OCI-LY3 (cell line): ENCODE results near the gene FRMD6.

Experiments
- H2AFZ ChIP-seq: fragments of 200-600, 300-600 bp; shearing (Covaris generic); 2 replicates; pipeline ENCODE4 v1.6.0; 2014; ENCODE audit warnings: antibody characterized with exemption, low read depth, low read length
- H3K27ac ChIP-seq: fragments of 200-600, 300-600 bp; sonication (generic); 2 replicates; pipeline ENCODE4 v1.5.1; 2014; ENCODE audit warnings: mild to moderate bottlenecking, low read length, moderate library complexity, mixed read lengths
- H3K27me3 ChIP-seq: fragments of 200-600, 300-600 bp; sonication (generic); 2 replicates; pipeline ENCODE4 v1.6.1; 2014; ENCODE audit warnings: low read depth, low read length, mixed read lengths
- H3K36me3 ChIP-seq: fragments of 200-600, 300-600 bp; sonication (generic); replicated peaks from 2 replicates; pipeline ENCODE3; 2014; ENCODE audit warnings: low read depth, low read length, mixed read lengths
- H3K4me1 ChIP-seq: fragments of 300-600, 200-600 bp; sonication (generic); 2 replicates; pipeline ENCODE4 v1.6.1; 2014; ENCODE audit warnings: low read length, mixed read lengths
- H3K4me2 ChIP-seq: fragments of 200-600, 300-600 bp; sonication (generic); 2 replicates; pipeline ENCODE4 v1.6.1; 2014; ENCODE audit warnings: low read length, mixed read lengths
- H3K4me3 ChIP-seq: fragments of 300-600, 200-600 bp; sonication (generic); 2 replicates; pipeline ENCODE4 v1.5.1; 2014; ENCODE audit warnings: antibody characterized with exemption, mild to moderate bottlenecking, low read length, moderate library complexity
- H3K79me2 ChIP-seq: fragments of 300-600, 200-600 bp; shearing (Covaris generic); 2 replicates; pipeline ENCODE4 v1.6.1; 2014; ENCODE audit warnings: mild to moderate bottlenecking, low read length, mixed read lengths
- H3K9ac ChIP-seq: fragments of 300-600, 200-600 bp; shearing (Covaris generic); 2 replicates; pipeline ENCODE4 v1.6.0; 2014; ENCODE audit warnings: mild to moderate bottlenecking, low read length, moderate library complexity
- H3K9me3 ChIP-seq: fragments of 200-600, 300-600 bp; shearing (Covaris generic); 2 replicates; pipeline ENCODE4 v1.6.1; 2014; ENCODE audit warnings: low read length, mixed read lengths; ENCODE audit not compliant: insufficient read depth
- H4K20me1 ChIP-seq: fragments of 200-600, 300-600 bp; sonication (generic); 2 replicates; pipeline ENCODE4 v1.6.1; 2016; ENCODE audit warnings: low read length, mixed read lengths; ENCODE audit not compliant: insufficient read depth
- EZH2phosphoT487 ChIP-seq: fragments of 200-600 bp; shearing (Covaris generic); IDR thresholded peaks from 2 replicates; pipeline ENCODE4 v1.6.1; 2018; ENCODE audit warnings: antibody characterized with exemption, mixed run types, low read depth
- TF ChIP-seq, protein P1 (sequence below): fragments of 200-600, 300-600 bp; sonication (generic); IDR thresholded peaks from 2 replicates; pipeline ENCODE4 v1.5.1; 2014; ENCODE audit warnings: antibody characterized with exemption, low read length, low read depth

Gene FRMD6

DNA sequence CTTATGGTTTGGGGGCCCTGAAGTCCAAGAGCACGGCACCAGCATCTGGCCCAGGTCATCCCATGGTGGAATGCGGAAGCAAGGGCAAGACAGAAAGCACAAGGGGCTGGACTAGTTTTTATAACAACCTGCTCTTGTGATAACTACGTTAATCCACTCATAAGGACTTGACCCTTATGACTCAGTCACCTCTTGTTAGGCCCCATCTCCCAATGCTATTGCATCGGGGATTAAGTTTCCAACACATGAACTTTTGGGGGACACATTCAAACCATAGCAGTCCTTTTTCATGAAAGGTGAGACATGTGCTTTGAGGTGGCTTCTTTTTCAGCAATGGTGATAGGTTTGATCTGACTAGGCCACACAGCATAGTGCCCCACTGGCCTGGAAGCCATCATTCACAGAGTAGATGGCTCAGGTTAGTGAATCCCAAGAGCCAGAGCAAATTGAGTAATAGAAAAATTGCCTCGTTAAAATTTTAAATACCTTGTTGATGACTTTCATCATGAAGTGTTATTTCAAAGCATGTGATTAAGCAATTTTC, 12.1 kb downstream of the FRMD6 start:
- Histone ChIP-seq H3K27me3 (no peaks in the 10 kb centered on the region), H3K36me3 (no peaks in the 10 kb centered on the region), H3K4me3 (no peak overlapping the region), H3K4me1 (peaks cover 15% of the 10 kb centered on the region), H3K27ac (no peak overlapping the region), H3K4me2 (no peak overlapping the region), H3K9ac (no peak overlapping the region), H4K20me1 (no peaks in the 10 kb centered on the region), H2AFZ (no peak overlapping the region), H3K79me2 (no peaks in the 10 kb centered on the region), H3K9me3 (no peaks in the 10 kb centered on the region)
- TF ChIP-seq EZH2phosphoT487: no peak

DNA sequence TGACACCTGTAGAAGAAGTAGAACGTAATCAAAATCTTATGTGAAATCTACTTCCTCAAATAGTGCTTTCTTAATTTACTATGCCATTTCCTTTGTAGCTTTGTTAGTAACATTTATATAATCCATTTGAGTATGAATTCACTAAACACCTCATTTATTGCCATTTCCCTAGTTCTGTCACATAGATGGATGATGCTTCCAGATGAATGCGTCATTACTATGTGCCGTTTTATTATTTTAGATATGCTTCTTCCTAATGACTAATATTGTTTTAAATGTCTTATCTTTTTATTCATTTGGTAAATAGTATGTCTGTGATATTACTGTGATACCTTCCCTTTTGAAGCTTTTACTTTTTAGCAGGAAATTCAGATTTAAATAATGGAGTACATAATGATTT, 14.4 kb downstream of the FRMD6 start:
- H3K4me3 ChIP-seq: no peak overlapping the region
- no peak for TF ChIP-seq EZH2phosphoT487
- TF ChIP-seq, protein P1, sequence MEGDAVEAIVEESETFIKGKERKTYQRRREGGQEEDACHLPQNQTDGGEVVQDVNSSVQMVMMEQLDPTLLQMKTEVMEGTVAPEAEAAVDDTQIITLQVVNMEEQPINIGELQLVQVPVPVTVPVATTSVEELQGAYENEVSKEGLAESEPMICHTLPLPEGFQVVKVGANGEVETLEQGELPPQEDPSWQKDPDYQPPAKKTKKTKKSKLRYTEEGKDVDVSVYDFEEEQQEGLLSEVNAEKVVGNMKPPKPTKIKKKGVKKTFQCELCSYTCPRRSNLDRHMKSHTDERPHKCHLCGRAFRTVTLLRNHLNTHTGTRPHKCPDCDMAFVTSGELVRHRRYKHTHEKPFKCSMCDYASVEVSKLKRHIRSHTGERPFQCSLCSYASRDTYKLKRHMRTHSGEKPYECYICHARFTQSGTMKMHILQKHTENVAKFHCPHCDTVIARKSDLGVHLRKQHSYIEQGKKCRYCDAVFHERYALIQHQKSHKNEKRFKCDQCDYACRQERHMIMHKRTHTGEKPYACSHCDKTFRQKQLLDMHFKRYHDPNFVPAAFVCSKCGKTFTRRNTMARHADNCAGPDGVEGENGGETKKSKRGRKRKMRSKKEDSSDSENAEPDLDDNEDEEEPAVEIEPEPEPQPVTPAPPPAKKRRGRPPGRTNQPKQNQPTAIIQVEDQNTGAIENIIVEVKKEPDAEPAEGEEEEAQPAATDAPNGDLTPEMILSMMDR: no peak
- H4K20me1 ChIP-seq: no peaks in the 10 kb centered on the region
- H3K27me3 ChIP-seq: no peaks in the 10 kb centered on the region
- no peaks in the 10 kb centered on the region for H3K9me3 ChIP-seq
- H3K4me1 ChIP-seq: peaks cover 15% of the 10 kb centered on the region
- no peak overlapping the region for H3K27ac ChIP-seq
- H2AFZ ChIP-seq: no peak overlapping the region
- no peak overlapping the region for H3K4me2 ChIP-seq
- H3K79me2 ChIP-seq: no peaks in the 10 kb centered on the region
- no peaks in the 10 kb centered on the region for H3K36me3 ChIP-seq
- H3K9ac ChIP-seq: no peak overlapping the region

DNA sequence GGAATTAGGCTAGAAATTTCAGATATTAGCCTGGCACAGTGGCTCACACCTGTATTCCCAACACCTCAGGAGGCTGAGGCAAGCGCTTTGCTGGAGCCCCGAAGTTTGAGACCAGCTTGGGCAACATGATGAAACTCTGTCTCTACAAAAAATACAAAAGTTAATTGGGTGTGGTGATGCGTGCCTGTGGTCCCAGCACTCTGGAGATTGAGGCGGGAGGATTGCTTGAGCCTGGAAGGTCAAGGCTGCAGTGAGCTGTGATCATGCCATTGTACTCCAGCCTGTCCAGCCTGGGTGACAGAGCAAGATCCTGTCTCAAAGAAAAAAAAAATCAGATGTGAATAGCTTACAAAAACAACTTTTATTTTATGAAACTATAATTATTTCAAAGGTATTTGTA, 15.1 kb downstream of the FRMD6 start:
- no peak for TF ChIP-seq EZH2phosphoT487
- TF ChIP-seq, protein P1: no peak
- H3K9ac ChIP-seq: no peak overlapping the region
- H3K4me2 ChIP-seq: no peak overlapping the region
- H4K20me1 ChIP-seq: no peaks in the 10 kb centered on the region
- no peaks in the 10 kb centered on the region for H3K9me3 ChIP-seq
- no peaks in the 10 kb centered on the region for H3K36me3 ChIP-seq
- H3K79me2 ChIP-seq: no peaks in the 10 kb centered on the region
- peaks cover 15% of the 10 kb centered on the region for H3K4me1 ChIP-seq
- H3K4me3 ChIP-seq: no peak overlapping the region
- H3K27me3 ChIP-seq: no peaks in the 10 kb centered on the region
- H2AFZ ChIP-seq: no peak overlapping the region
- H3K27ac ChIP-seq: no peak overlapping the region

DNA sequence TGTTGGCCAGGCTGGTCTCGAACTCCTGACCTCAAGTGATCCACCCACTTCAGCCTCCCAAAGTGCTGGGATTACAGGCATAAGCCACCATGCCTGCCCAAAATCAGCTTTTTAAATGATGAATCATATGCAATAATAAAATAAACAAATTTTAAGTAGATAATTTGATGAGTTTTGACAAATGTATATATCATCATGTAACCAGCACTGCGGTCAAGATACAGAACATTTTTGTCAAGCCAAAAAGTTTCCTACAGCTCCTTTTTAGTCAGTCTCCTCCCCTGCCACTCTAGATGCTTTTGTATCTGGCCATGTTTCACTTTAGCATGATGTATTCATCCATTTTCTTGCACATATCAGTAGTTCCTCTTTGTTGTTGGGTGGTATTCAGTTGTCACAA, 17.2 kb downstream of the FRMD6 start:
- no peak overlapping the region for H3K9ac ChIP-seq
- H3K4me3 ChIP-seq: no peak overlapping the region
- no peaks in the 10 kb centered on the region for H3K27me3 ChIP-seq
- no peaks in the 10 kb centered on the region for H3K79me2 ChIP-seq
- H3K27ac ChIP-seq: no peak overlapping the region
- H4K20me1 ChIP-seq: no peaks in the 10 kb centered on the region
- H3K9me3 ChIP-seq: no peaks in the 10 kb centered on the region
- H3K4me1 ChIP-seq: peaks cover 15% of the 10 kb centered on the region
- H3K36me3 ChIP-seq: no peaks in the 10 kb centered on the region
- TF ChIP-seq, protein P1: no peak
- no peak for TF ChIP-seq EZH2phosphoT487
- no peak overlapping the region for H2AFZ ChIP-seq
- no peak overlapping the region for H3K4me2 ChIP-seq
